DOHH2 (cell line): ENCODE measurements around the gene R3HDM2.
"Not testable (repeated sequence)": the region's sequence is repeated elsewhere in the genome, so short reads cannot be mapped to it uniquely, and the experiment has no call there.

Experiments
- H3F3A ChIP-seq: fragments of 200-600 bp; sonication (generic), shearing (Covaris generic); 2 replicates; pipeline ENCODE4 v1.6.0; 2016; ENCODE audit warnings: antibody characterized with exemption, mild to moderate bottlenecking; ENCODE audit not compliant: control insufficient read depth, insufficient read depth
- H3K27ac ChIP-seq: fragments of 200-600 bp; sonication (generic); 2 replicates; pipeline ENCODE4 v1.5.1; 2014; ENCODE audit warnings: low read depth, mild to moderate bottlenecking, low read length, moderate library complexity
- H3K27me3 ChIP-seq: fragments of 200-600 bp; sonication (generic); 2 replicates; pipeline ENCODE4 v1.6.1; 2014; ENCODE audit warnings: mild to moderate bottlenecking, low read length, mixed read lengths; ENCODE audit not compliant: control insufficient read depth
- H3K36me3 ChIP-seq: fragments of 200-600 bp; sonication (generic); 2 replicates; pipeline ENCODE4 v1.6.1; 2014; ENCODE audit warnings: mild to moderate bottlenecking, low read length, moderate library complexity, mixed read lengths; ENCODE audit not compliant: control insufficient read depth
- H3K4me1 ChIP-seq: fragments of 200-600 bp; sonication (generic); 2 replicates; pipeline ENCODE4 v1.6.1; 2014; ENCODE audit warnings: mild to moderate bottlenecking, low read length, mixed read lengths; ENCODE audit not compliant: control insufficient read depth
- H3K4me2 ChIP-seq: fragments of 200-600 bp; sonication (generic); 2 replicates; pipeline ENCODE4 v1.6.0; 2014; ENCODE audit warnings: mild to moderate bottlenecking, low read length, moderate library complexity
- H3K4me3 ChIP-seq: fragments of 200-600 bp; sonication (generic); 2 replicates; pipeline ENCODE4 v1.5.1; 2014; ENCODE audit warnings: mild to moderate bottlenecking, low read length, mixed read lengths
- H3K79me2 ChIP-seq: fragments of 200-600 bp; sonication (generic); 2 replicates; pipeline ENCODE4 v1.6.1; 2014; ENCODE audit warnings: mild to moderate bottlenecking, low read length, mixed read lengths; ENCODE audit not compliant: control insufficient read depth
- H3K9me2 ChIP-seq: fragments of 200-600 bp; sonication (generic); replicated peaks from 2 replicates; pipeline ENCODE4 v1.6.1; 2014; ENCODE audit warnings: mild to moderate bottlenecking, low read length, mixed read lengths; ENCODE audit not compliant: control insufficient read depth
- H3K9me3 ChIP-seq: fragments of 200-600 bp; sonication (generic); 2 replicates; pipeline ENCODE4 v1.6.1; 2014; ENCODE audit warnings: antibody characterized with exemption, low read length, mixed read lengths; ENCODE audit not compliant: control insufficient read depth, insufficient read depth
- H4K20me1 ChIP-seq: fragments of 200-600 bp; sonication (generic); 2 replicates; pipeline ENCODE4 v1.6.0; 2014; ENCODE audit warnings: low read depth, mild to moderate bottlenecking, antibody characterized with exemption, low read length, moderate library complexity; ENCODE audit not compliant: control insufficient read depth, insufficient read depth
- CTCF ChIP-seq: fragments of 200-600 bp; sonication (generic); IDR thresholded peaks from one replicate; pipeline ENCODE4 v1.5.1; 2014; ENCODE audit warnings: antibody characterized with exemption, mild to moderate bottlenecking, low read depth, low read length; ENCODE audit not compliant: poor library complexity, severe bottlenecking
- EZH2phosphoT487 ChIP-seq: fragments of 200-600 bp; sonication (generic); IDR thresholded peaks from 2 replicates; pipeline ENCODE4 v1.6.1; 2017; ENCODE audit warnings: borderline replicate concordance, mild to moderate bottlenecking, antibody characterized with exemption, low read length, moderate library complexity, mixed read lengths

R3HDM2 gene

GRCh38 chr12:57340104-57340503 is 90.7 kb downstream of the R3HDM2 start:
- H3K79me2 ChIP-seq = no peaks in the 10 kb centered on the region
- TF ChIP-seq EZH2phosphoT487 (no peak), CTCF (no peak)
- H3F3A ChIP-seq = no peaks in the 10 kb centered on the region; the same call in 1 of the 2 replicates

GRCh38 chr12:57336299-57336698 is 94.5 kb downstream of the R3HDM2 start:
- H3K27me3 ChIP-seq, H4K20me1 ChIP-seq, H3F3A ChIP-seq, H3K27ac ChIP-seq, H3K9me2 ChIP-seq, H3K4me1 ChIP-seq, H3K79me2 ChIP-seq, H3K36me3 ChIP-seq, H3K4me2 ChIP-seq, H3K9me3 ChIP-seq, H3K4me3 ChIP-seq: not testable (repeated sequence)

More at GRCh38 chr12:57340104-57340503, 90.7 kb downstream of the R3HDM2 start:
- Histone ChIP-seq H4K20me1 (no peaks in the 10 kb centered on the region), H3K36me3 (no peaks in the 10 kb centered on the region), H3K4me1 (0 out of 2 replicates have a peak, but pooled peaks cover 4% of the 10 kb centered on the region), H3K9me2 (no peaks in the 10 kb centered on the region), H3K27me3 (no peaks in the 10 kb centered on the region), H3K4me3 (no peak overlapping the region), H3K4me2 (no peak overlapping the region), H3K9me3 (no peaks in the 10 kb centered on the region), H3K27ac (no peak overlapping the region)

DNA sequence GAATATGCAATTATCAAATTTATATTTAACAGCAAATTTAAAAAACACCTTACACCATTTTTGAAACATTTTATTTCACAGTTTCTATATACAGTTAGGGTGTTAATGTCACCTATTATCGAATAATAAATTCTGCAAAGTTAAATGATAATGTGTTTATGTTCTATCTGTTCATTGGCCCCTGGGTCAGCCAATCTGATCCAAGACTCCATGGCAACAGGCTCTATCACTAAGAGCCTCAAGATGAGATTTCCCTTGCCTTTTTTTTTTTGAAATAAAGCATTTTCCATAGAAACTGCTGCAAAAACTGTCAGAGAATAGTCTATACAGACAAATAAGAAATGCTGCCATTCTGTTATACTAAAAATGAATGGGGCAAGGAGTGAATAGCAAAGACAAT is 96.6 kb downstream of the R3HDM2 start:
- Histone ChIP-seq H3K79me2 (no peaks in the 10 kb centered on the region), H3K9me3 (no peaks in the 10 kb centered on the region), H3F3A (no peaks in the 10 kb centered on the region), H3K4me2 (no peak overlapping the region), H3K27ac (no peak overlapping the region), H3K27me3 (no peaks in the 10 kb centered on the region), H4K20me1 (no peaks in the 10 kb centered on the region), H3K4me3 (no peak overlapping the region), H3K9me2 (no peaks in the 10 kb centered on the region), H3K36me3 (no peaks in the 10 kb centered on the region), H3K4me1 (no peaks in the 10 kb centered on the region)
- TF ChIP-seq CTCF (no peak), EZH2phosphoT487 (no peak)

DNA sequence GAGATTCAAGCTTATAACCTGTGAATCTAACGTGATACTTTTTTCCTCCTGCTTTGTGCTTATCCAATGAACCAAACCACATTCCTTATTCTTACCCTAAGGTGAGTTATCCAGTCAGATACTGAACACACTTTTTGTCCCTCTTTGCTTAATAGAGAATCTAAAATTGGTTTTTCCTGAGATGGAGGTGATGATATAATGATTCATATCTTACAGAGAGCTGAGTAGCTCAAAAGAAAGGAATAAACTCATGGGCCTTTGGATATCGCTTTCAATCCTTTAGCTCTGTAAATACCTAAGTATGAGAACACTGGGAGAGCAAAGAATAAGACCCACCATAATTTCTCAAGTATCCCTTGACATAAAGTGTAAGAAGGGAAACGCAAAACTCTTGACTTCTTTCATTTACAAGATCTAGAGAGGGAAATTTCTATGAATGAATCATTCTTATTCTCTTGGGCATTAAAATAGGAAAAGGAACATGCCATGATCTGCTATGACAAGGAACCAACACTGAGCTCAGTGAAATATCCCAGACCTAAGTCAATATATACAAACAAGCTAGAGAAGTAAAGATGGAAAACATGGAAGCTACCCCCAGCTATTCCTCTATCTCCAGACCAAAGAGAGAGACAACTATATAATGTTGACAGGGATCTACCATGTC is 98.1 kb downstream of the R3HDM2 start:
- no peak overlapping the region for H3K27ac ChIP-seq

More for the DNA sequence above, 98.1 kb downstream of the R3HDM2 start:
- H3K9me2 ChIP-seq = no peaks in the 10 kb centered on the region
- TF ChIP-seq EZH2phosphoT487 (no peak), CTCF (no peak)
- H3K4me2 ChIP-seq = no peak overlapping the region
- H3K9me3 ChIP-seq = no peaks in the 10 kb centered on the region
- no peaks in the 10 kb centered on the region for H3K4me1 ChIP-seq
- H3K36me3 ChIP-seq = no peaks in the 10 kb centered on the region
- H3F3A ChIP-seq = no peaks in the 10 kb centered on the region
- H4K20me1 ChIP-seq = no peaks in the 10 kb centered on the region
- no peak overlapping the region for H3K4me3 ChIP-seq
- H3K27me3 ChIP-seq = no peaks in the 10 kb centered on the region
- no peaks in the 10 kb centered on the region for H3K79me2 ChIP-seq
